Karpas-422 (cell line): ENCODE data around the gene TMEM209. TPM values are rescaled to one million over a fixed set of nuclear protein-coding genes. Genes with fewer than 3 reads are reported as not detected.
A peak's percentile ranks its signal among the peaks of the same experiment; 100 is the strongest.

Source experiments
- DNase-seq: peaks from one replicate; pipeline ENCODE4 v3.0.0-alpha.2; 2015
- H2AFZ ChIP-seq: fragments of 200-600 bp; sonication (generic); 2 replicates; pipeline ENCODE4 v1.6.1; 2014; ENCODE audit warnings: antibody characterized with exemption, low read length, mixed read lengths
- H3K27ac ChIP-seq: fragments of 200-600 bp; sonication (generic); 2 replicates; pipeline ENCODE4 v1.5.1; 2014; ENCODE audit warnings: mild to moderate bottlenecking, low read length, moderate library complexity
- H3K27me3 ChIP-seq: fragments of 200-600 bp; sonication (generic); 2 replicates; pipeline ENCODE4 v1.6.1; 2014; ENCODE audit warnings: low read length, mixed read lengths
- H3K36me3 ChIP-seq: fragments of 200-600 bp; sonication (generic); 2 replicates; pipeline ENCODE4 v1.6.1; 2014; ENCODE audit warnings: low read length, mixed read lengths; ENCODE audit not compliant: insufficient read depth
- H3K4me1 ChIP-seq: fragments of 200-600 bp; sonication (generic); 2 replicates; pipeline ENCODE4 v1.6.1; 2014; ENCODE audit warnings: mild to moderate bottlenecking, low read length, mixed read lengths
- H3K4me2 ChIP-seq: fragments of 200-600 bp; sonication (generic); 2 replicates; pipeline ENCODE4 v1.6.1; 2014; ENCODE audit warnings: low read length, low read depth, mild to moderate bottlenecking; ENCODE audit not compliant: poor library complexity, severe bottlenecking
- H3K4me3 ChIP-seq: fragments of 200-600 bp; sonication (generic); 2 replicates; pipeline ENCODE4 v1.5.1; 2014; ENCODE audit warnings: mild to moderate bottlenecking, antibody characterized with exemption, low read length, mixed read lengths
- H3K79me2 ChIP-seq: fragments of 200-600 bp; sonication (generic); 2 replicates; pipeline ENCODE4 v1.6.1; 2014; ENCODE audit warnings: mild to moderate bottlenecking, low read length, mixed read lengths
- H3K9ac ChIP-seq: fragments of 200-600 bp; sonication (generic); 2 replicates; pipeline ENCODE4 v1.6.0; 2014; ENCODE audit warnings: low read length
- H3K9me2 ChIP-seq: fragments of 200-600 bp; sonication (generic), shearing (Covaris generic); replicated peaks from 2 replicates; pipeline ENCODE4 v1.6.0; 2014; ENCODE audit warnings: mild to moderate bottlenecking, low read length, moderate library complexity; ENCODE audit not compliant: insufficient read depth
- H3K9me3 ChIP-seq: fragments of 300-700, 200-600 bp; sonication (generic); 2 replicates; pipeline ENCODE4 v1.6.1; 2014; ENCODE audit warnings: low read length, mixed read lengths
- H4K20me1 ChIP-seq: fragments of 200-600 bp; sonication (generic); 2 replicates; pipeline ENCODE4 v1.6.1; 2014; ENCODE audit warnings: mild to moderate bottlenecking, antibody characterized with exemption, low read length, low read depth; ENCODE audit not compliant: insufficient read depth
- total RNA-seq: library from RNA; depleted of rRNA; stranded (reverse); fragments of >200 nt; shearing (Covaris generic); gene quantifications from 2 replicates; pipeline ENCODE4 v1.2.3, GENCODE V29; 2014; ENCODE audit warnings: low replicate concordance

Gene TMEM209
- total RNA-seq, 1 experiment from 2014 or later, result 68.9 TPM

- H3K27ac ChIP-seq, result no peak overlapping the region
- H3K4me3 ChIP-seq, result no peak overlapping the region
- no peak overlapping the region for H3K4me2 ChIP-seq
- DNase-seq, result no peak
- no peak overlapping the region for H2AFZ ChIP-seq
- no peaks in the 10 kb centered on the region for H3K4me1 ChIP-seq
- H3K9me2 ChIP-seq, result no peaks in the 10 kb centered on the region
- no peaks in the 10 kb centered on the region for H3K27me3 ChIP-seq
- H3K79me2 ChIP-seq, result no peaks in the 10 kb centered on the region
- no peaks in the 10 kb centered on the region for H4K20me1 ChIP-seq
- H3K9ac ChIP-seq, result no peak overlapping the region
- H3K9me3 ChIP-seq, result no peaks in the 10 kb centered on the region
- H3K36me3 ChIP-seq, result no peaks in the 10 kb centered on the region
Measured at GRCh38 chr7:130213828-130214227, 8.6 kb upstream of the TMEM209 start.

- no peaks in the 10 kb centered on the region for H3K79me2 ChIP-seq
Measured at GRCh38 chr7:130210181-130210935, 5.2 kb upstream of the TMEM209 start.

GRCh38 chr7:130208516-130208915, 3.3 kb upstream of the TMEM209 start:
- no peaks in the 10 kb centered on the region for H3K9me3 ChIP-seq
- no peaks in the 10 kb centered on the region for H3K27me3 ChIP-seq
- DNase-seq, result no peak
- no peaks in the 10 kb centered on the region for H3K9me2 ChIP-seq
- H3K4me3 ChIP-seq, result no peak overlapping the region
- H3K36me3 ChIP-seq, result peaks cover 5% of the 10 kb centered on the region
- peaks cover 17% of the 10 kb centered on the region for H3K4me1 ChIP-seq
- H3K79me2 ChIP-seq, result peaks cover 18% of the 10 kb centered on the region
- no peak overlapping the region for H3K4me2 ChIP-seq
- no peak overlapping the region for H3K9ac ChIP-seq
- no peak overlapping the region for H3K27ac ChIP-seq
- no peak overlapping the region for H2AFZ ChIP-seq
- H4K20me1 ChIP-seq, result no peaks in the 10 kb centered on the region

More at GRCh38 chr7:130210181-130210935, 5.2 kb upstream of the TMEM209 start:
- Histone ChIP-seq H2AFZ (peak overlapping the region; percentile 39; the same call in 1 of the 2 replicates), H3K27me3 (no peaks in the 10 kb centered on the region), H3K4me3 (no peak overlapping the region), H3K9me3 (no peaks in the 10 kb centered on the region), H3K9ac (no peak overlapping the region), H3K27ac (no peak overlapping the region), H4K20me1 (no peaks in the 10 kb centered on the region), H3K4me2 (no peak overlapping the region), H3K36me3 (no peaks in the 10 kb centered on the region), H3K9me2 (no peaks in the 10 kb centered on the region), H3K4me1 (peaks cover 5% of the 10 kb centered on the region)
- no peak for DNase-seq

- H3K27ac ChIP-seq, result no peak within 1 kb of the TSS
- peak within 1 kb of the TSS; percentile 43 for H2AFZ ChIP-seq
Measured at GRCh38 chr7:130207642-130208041, 2.4 kb upstream of the TMEM209 start, which contains the start of gene SSMEM1. TSS of gene SSMEM1 (plus strand) at chr7:130207860. CDS start at chr7:130207911, 51 bp downstream.

GRCh38 chr7:130207033-130207432, 1.8 kb upstream of the TMEM209 start:
- Histone ChIP-seq H3K9ac (no peak overlapping the region), H3K4me2 (no peak overlapping the region), H3K9me3 (no peaks in the 10 kb centered on the region), H3K79me2 (peaks cover 29% of the 10 kb centered on the region), H3K36me3 (peaks cover 17% of the 10 kb centered on the region), H3K27ac (no peak overlapping the region), H3K4me3 (no peak overlapping the region), H3K4me1 (peaks cover 17% of the 10 kb centered on the region), H4K20me1 (no peaks in the 10 kb centered on the region), H2AFZ (peak overlapping the region; percentile 43; the same call in 1 of the 2 replicates), H3K27me3 (no peaks in the 10 kb centered on the region), H3K9me2 (no peaks in the 10 kb centered on the region)
- peak; percentile 44 for DNase-seq

More at GRCh38 chr7:130207642-130208041, 2.4 kb upstream of the TMEM209 start, which contains the start of gene SSMEM1:
- Histone ChIP-seq H3K27me3 (no peaks in the 10 kb centered on the region), H3K36me3 (peaks cover 12% of the 10 kb centered on the region), H3K9me3 (no peaks in the 10 kb centered on the region), H3K4me1 (peaks cover 17% of the 10 kb centered on the region), H4K20me1 (no peaks in the 10 kb centered on the region), H3K4me2 (no peak within 1 kb of the TSS), H3K79me2 (peaks cover 24% of the 10 kb centered on the region), H3K9ac (no peak within 1 kb of the TSS), H3K9me2 (no peaks in the 10 kb centered on the region), H3K4me3 (no peak within 1 kb of the TSS)
- DNase-seq, result no peak

- peaks cover 59% of the 10 kb centered on the region for H3K36me3 ChIP-seq
- H3K27ac ChIP-seq, result no peak overlapping the region
- peaks cover 17% of the 10 kb centered on the region for H3K4me1 ChIP-seq
- H3K27me3 ChIP-seq, result no peaks in the 10 kb centered on the region
- no peak overlapping the region for H3K4me3 ChIP-seq
- H3K9ac ChIP-seq, result no peak overlapping the region
- H2AFZ ChIP-seq, result no peak overlapping the region
- H3K79me2 ChIP-seq, result peaks cover 58% of the 10 kb centered on the region
- no peak for DNase-seq
- H3K9me3 ChIP-seq, result no peaks in the 10 kb centered on the region
- H3K9me2 ChIP-seq, result no peaks in the 10 kb centered on the region
- H3K4me2 ChIP-seq, result no peak overlapping the region
- no peaks in the 10 kb centered on the region for H4K20me1 ChIP-seq
Measured at GRCh38 chr7:130201796-130202195, 3.4 kb downstream of the TMEM209 start.

GRCh38 chr7:130197094-130197493, 8.1 kb downstream of the TMEM209 start:
- Histone ChIP-seq H3K4me1 (no peaks in the 10 kb centered on the region), H3K27ac (no peak overlapping the region), H2AFZ (no peak overlapping the region), H3K4me3 (no peak overlapping the region), H4K20me1 (no peaks in the 10 kb centered on the region), H3K9ac (no peak overlapping the region), H3K9me3 (no peaks in the 10 kb centered on the region), H3K79me2 (peaks cover 44% of the 10 kb centered on the region), H3K4me2 (no peak overlapping the region), H3K9me2 (no peaks in the 10 kb centered on the region), H3K36me3 (peaks cover 62% of the 10 kb centered on the region), H3K27me3 (no peaks in the 10 kb centered on the region)
- DNase-seq, result no peak

- H3K27me3 ChIP-seq, result no peaks in the 10 kb centered on the region
- no peaks in the 10 kb centered on the region for H3K9me2 ChIP-seq
- no peak overlapping the region for H3K9ac ChIP-seq
- no peaks in the 10 kb centered on the region for H3K9me3 ChIP-seq
- peaks cover 62% of the 10 kb centered on the region for H3K36me3 ChIP-seq
- H3K27ac ChIP-seq, result no peak overlapping the region
- H4K20me1 ChIP-seq, result no peaks in the 10 kb centered on the region
- DNase-seq, result no peak
- H3K4me1 ChIP-seq, result no peaks in the 10 kb centered on the region
- H3K4me3 ChIP-seq, result no peak overlapping the region
- H3K79me2 ChIP-seq, result peaks cover 44% of the 10 kb centered on the region
- no peak overlapping the region for H2AFZ ChIP-seq
- H3K4me2 ChIP-seq, result no peak overlapping the region
Measured at GRCh38 chr7:130196476-130196875, 8.7 kb downstream of the TMEM209 start.
